Testis (tissue), 3 donors: ENCODE measurements around the gene DLG1. TPM values are rescaled to one million over a fixed set of nuclear protein-coding genes. Genes with fewer than 3 reads are reported as not detected.
"Not testable (repeated sequence)": the region's sequence is repeated elsewhere in the genome, so short reads cannot be mapped to it uniquely, and the experiment has no call there.

Source experiments
- DNase-seq: peaks from one replicate; pipeline ENCODE4 v3.0.0-alpha.2; 2019
- H3K27ac ChIP-seq, 2 donors: fragments of 200-600 bp; sonication (generic); one replicate each; pipeline ENCODE4 v1.5.1; 2019
- H3K27me3 ChIP-seq: fragments of 200-600 bp; sonication (generic); one replicate; pipeline ENCODE4 v1.5.1; 2019
- H3K36me3 ChIP-seq: fragments of 200-600 bp; sonication (generic); one replicate; pipeline ENCODE4 v1.5.1; 2017; ENCODE audit warnings: low read depth; ENCODE audit errors: missing control alignments
- H3K4me1 ChIP-seq: fragments of 200-600 bp; sonication (generic); one replicate; pipeline ENCODE4 v1.5.1; 2019
- H3K4me3 ChIP-seq, 2 donors: fragments of 200-600 bp; sonication (generic); one replicate each; pipeline ENCODE4 v1.5.1; 2017 to 2019
- H3K9me3 ChIP-seq: fragments of 200-600 bp; sonication (generic); one replicate; pipeline ENCODE4 v1.5.1; 2017
- POLR2A ChIP-seq: fragments of 450-650 bp; IDR thresholded peaks from one replicate; pipeline ENCODE4 v1.6.1; 2017; ENCODE audit warnings: antibody characterized with exemption, mild to moderate bottlenecking, moderate library complexity
- WGBS, 2 donors: methylation state at CpG; one replicate each; pipeline ENCODE4 v1.1.5; 2018; 5-methylcytosine and 5-hydroxymethylcytosine counted together
- intact Hi-C: fragments of 100-400 bp; cut with DNase I; formaldehyde crosslinking; loops from one replicate; pipeline ENCODE4 v1.15.1; 2023; ENCODE audit warnings: low total_unique reads
- polyA plus RNA-seq: library from polyadenylated mRNA; stranded (reverse); fragments of 350-450 nt; fragmentation: Illumina TruSeq; extraction: RNeasy Lipid Tissue Mini Kit (QIAGEN cat#74804); gene quantifications from one replicate; pipeline ENCODE4 v1.2.3, GENCODE V29; 2014; ENCODE audit warnings: low read depth, low replicate concordance; ENCODE audit not compliant: insufficient read depth
- total RNA-seq, 2 donors: library from RNA; depleted of rRNA; stranded (reverse); fragments of >200 nt; gene quantifications; one replicate each; pipeline ENCODE4 v1.2.3, GENCODE V29; 2016
- TF ChIP-seq, protein P1 (sequence below), 3 experiments: fragments of 450-650 bp in 2 of 3; fragments of 200-600 bp in 1 of 3; sonication (generic) in 1 of 3; IDR thresholded peaks; one replicate each; pipeline ENCODE4 v1.5.1; 2016 to 2019; ENCODE audit warnings: antibody characterized with exemption in 3 of 3, mild to moderate bottlenecking in 2 of 3, moderate library complexity in 1 of 3

Gene DLG1
- total and polyA plus RNA-seq, 3 donors from 2014 or later = 37.4 to 99.4 (median 99.3) TPM

DNA sequence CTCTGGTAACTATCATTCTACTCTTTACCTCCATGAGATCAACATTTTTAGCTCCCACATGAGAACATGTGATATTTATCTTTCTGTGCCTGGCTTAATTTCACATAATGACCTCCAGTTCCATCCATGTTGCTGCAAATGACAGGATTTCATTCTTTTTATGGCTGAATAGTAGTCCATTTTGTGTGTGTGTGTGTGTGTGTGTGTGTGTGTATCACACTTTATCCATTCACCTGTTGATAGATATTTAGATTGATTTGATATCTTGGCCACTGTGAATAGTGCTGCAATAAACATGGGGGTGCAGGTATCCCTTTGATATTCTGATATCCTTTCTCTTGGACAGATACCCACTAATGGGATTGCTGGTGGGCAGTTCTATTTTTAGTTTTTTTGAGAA, 18.3 kb downstream of the DLG1 start:
- DNase-seq = no peak

DNA sequence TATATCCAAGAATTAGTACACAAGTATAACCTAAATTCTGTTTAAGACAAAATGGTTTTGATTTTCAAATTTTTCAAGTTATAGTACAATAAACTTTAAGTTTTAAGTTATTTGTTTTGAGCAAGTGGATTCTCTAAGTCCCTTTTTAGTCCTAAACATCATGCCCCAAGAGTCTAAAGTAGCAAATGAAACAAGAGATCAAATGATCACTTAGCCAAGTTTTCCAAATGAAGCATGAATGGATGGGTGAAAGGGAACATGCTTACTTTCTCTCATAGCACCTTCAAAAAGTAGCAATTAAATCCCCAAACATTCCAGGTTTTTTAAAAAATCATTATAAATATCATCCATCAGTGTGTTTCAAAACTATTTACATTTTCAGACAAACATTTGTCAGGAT, 19.5 kb downstream of the DLG1 start:
- Histone ChIP-seq H3K27ac (no peak overlapping the region), H3K36me3 (no peaks in the 10 kb centered on the region), H3K4me1 (no peaks in the 10 kb centered on the region), H3K9me3 (no peaks in the 10 kb centered on the region), H3K4me3 (no peak overlapping the region), H3K27me3 (no peaks in the 10 kb centered on the region)
- TF ChIP-seq POLR2A = no peak
- TF ChIP-seq, protein P1, sequence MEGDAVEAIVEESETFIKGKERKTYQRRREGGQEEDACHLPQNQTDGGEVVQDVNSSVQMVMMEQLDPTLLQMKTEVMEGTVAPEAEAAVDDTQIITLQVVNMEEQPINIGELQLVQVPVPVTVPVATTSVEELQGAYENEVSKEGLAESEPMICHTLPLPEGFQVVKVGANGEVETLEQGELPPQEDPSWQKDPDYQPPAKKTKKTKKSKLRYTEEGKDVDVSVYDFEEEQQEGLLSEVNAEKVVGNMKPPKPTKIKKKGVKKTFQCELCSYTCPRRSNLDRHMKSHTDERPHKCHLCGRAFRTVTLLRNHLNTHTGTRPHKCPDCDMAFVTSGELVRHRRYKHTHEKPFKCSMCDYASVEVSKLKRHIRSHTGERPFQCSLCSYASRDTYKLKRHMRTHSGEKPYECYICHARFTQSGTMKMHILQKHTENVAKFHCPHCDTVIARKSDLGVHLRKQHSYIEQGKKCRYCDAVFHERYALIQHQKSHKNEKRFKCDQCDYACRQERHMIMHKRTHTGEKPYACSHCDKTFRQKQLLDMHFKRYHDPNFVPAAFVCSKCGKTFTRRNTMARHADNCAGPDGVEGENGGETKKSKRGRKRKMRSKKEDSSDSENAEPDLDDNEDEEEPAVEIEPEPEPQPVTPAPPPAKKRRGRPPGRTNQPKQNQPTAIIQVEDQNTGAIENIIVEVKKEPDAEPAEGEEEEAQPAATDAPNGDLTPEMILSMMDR (IDR thresholded peaks at IDR 0.05) = no peak
- intact Hi-C loops = no loop called here
- no peak for DNase-seq

More for the DNA sequence above, 18.3 kb downstream of the DLG1 start:
- H3K9me3 ChIP-seq = no peaks in the 10 kb centered on the region
- H3K27ac ChIP-seq = no peak overlapping the region
- H3K4me3 ChIP-seq = no peak overlapping the region
- no peaks in the 10 kb centered on the region for H3K27me3 ChIP-seq
- intact Hi-C loops = no loop called here
- no peak for TF ChIP-seq POLR2A
- TF ChIP-seq, protein P1 (IDR thresholded peaks at IDR 0.05) = no peak
- H3K36me3 ChIP-seq = no peaks in the 10 kb centered on the region
- no peaks in the 10 kb centered on the region for H3K4me1 ChIP-seq

DNA sequence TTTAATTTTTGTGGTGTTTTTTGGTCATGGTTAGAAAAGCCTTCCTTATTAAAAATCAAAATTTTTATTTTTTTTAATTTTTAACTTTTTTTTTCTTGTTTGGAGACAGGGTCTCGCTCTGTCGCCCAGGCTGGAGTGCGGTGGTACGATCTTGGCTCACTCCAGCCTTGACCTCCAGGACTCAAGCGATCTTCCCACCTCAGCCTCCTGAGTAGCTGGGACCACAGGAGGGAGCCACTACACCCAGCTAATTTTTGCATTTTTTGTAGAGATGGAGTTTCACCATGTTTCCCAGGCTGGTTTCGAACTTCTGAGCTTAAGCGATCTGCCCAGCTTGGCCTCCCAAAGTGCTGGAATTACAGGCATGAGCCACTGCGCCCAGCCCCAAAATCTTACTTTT, 21.6 kb downstream of the DLG1 start:
- H3K9me3 ChIP-seq, H3K4me1 ChIP-seq, H3K27ac ChIP-seq, DNase-seq, H3K27me3 ChIP-seq, H3K36me3 ChIP-seq, H3K4me3 ChIP-seq, intact Hi-C loops: not testable (repeated sequence)
- WGBS, 2 donors = 96 to 98% methylated on average over 8 of the region's 8 CpGs

DNA sequence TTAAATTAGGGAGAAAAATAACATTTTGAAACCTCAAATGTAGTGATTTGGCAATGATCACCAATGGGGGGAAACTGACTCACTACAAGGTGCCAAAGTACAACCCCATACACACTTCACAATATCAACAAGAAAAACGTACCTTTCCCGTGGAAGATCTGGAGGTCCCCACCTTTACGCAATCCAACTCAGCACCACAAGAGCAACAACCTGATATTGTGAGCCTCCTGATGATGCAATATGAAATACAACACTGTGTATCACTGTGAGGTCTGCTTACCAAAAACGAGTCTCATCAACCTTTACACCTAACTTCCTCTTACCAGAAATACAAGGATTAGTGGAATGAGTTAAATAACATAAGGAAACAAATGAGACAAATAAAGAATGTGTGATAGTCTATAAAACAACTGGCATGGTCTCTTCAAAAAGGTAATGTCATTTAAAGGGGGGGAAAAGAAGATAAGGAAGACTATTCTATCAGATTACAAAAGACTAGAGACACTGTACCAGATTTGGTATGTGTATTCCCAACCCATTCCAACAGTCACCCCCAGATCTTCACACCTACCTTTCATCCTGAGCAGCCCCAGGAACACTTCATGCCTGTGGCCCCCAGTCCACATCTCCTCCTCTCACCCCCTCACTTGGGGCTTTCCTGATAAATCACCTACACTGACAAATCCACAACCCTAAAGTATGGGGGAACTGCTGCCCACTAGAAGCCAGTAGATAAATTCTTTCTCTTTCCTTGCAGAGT, 27.7 kb downstream of the DLG1 start:
- Histone ChIP-seq H3K27me3 (no peaks in the 10 kb centered on the region), H3K9me3 (no peaks in the 10 kb centered on the region), H3K27ac (no peak overlapping the region), H3K4me1 (peaks cover 27% of the 10 kb centered on the region), H3K36me3 (no peaks in the 10 kb centered on the region), H3K4me3 (no peak overlapping the region)
- intact Hi-C loops = no loop called here
- TF ChIP-seq, protein P1 (IDR thresholded peaks at IDR 0.05) = no peak
- no peak for TF ChIP-seq POLR2A
- DNase-seq = no peak
- WGBS, 2 donors = 62 to 80% methylated on average over 4 of the region's 4 CpGs

DNA sequence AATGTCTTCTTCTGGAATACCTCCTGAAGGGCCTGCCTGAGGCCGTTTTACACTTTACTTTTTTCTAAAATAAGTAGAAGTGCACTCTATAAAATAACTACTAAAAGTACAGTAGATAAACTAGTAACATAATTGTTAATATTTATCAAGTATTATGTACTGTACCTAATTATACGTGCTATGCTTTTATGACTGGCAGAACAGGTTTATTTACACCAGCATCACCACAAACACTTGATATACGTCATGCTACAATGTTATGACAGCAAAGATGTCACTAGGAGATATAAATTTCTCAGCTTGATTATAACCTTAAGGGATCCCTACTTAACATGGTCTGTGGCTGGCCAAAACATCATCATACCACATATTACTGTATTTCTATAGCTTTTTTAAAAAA, 29.4 kb downstream of the DLG1 start:
- DNase-seq = no peak
- peaks cover 27% of the 10 kb centered on the region for H3K4me1 ChIP-seq
- no peaks in the 10 kb centered on the region for H3K9me3 ChIP-seq
- H3K36me3 ChIP-seq = no peaks in the 10 kb centered on the region
- TF ChIP-seq POLR2A = no peak
- TF ChIP-seq, protein P1 (IDR thresholded peaks at IDR 0.05) = no peak
- no peaks in the 10 kb centered on the region for H3K27me3 ChIP-seq
- 57 to 63% methylated on average over 3 of the region's 3 CpGs for WGBS, 2 donors
- no peak overlapping the region for H3K4me3 ChIP-seq
- intact Hi-C loops = no loop called here
- H3K27ac ChIP-seq = peak overlapping the region in 1 of 2 donors; percentile 0
